Astrocyte (in vitro differentiated cells and primary cell): Measurements from ENCODE around the gene IFI27L1.

Experiments
- EZH2 ChIP-seq: IDR thresholded peaks from 2 replicates; pipeline ENCODE4 v1.6.1; 2012; ENCODE audit warnings: mild to moderate bottlenecking, low read length, inconsistent platforms; ENCODE audit not compliant: insufficient read depth
- TF ChIP-seq, protein P1 (sequence below): IDR thresholded peaks from 2 replicates; pipeline ENCODE4 v1.5.1; 2011; ENCODE audit warnings: low read depth, mild to moderate bottlenecking, inconsistent platforms, low read length, moderate library complexity; ENCODE audit not compliant: insufficient read depth

GRCh38 chr14:94124582-94125377 is 43.7 kb downstream of the IFI27L1 start:
- TF ChIP-seq, protein P1, sequence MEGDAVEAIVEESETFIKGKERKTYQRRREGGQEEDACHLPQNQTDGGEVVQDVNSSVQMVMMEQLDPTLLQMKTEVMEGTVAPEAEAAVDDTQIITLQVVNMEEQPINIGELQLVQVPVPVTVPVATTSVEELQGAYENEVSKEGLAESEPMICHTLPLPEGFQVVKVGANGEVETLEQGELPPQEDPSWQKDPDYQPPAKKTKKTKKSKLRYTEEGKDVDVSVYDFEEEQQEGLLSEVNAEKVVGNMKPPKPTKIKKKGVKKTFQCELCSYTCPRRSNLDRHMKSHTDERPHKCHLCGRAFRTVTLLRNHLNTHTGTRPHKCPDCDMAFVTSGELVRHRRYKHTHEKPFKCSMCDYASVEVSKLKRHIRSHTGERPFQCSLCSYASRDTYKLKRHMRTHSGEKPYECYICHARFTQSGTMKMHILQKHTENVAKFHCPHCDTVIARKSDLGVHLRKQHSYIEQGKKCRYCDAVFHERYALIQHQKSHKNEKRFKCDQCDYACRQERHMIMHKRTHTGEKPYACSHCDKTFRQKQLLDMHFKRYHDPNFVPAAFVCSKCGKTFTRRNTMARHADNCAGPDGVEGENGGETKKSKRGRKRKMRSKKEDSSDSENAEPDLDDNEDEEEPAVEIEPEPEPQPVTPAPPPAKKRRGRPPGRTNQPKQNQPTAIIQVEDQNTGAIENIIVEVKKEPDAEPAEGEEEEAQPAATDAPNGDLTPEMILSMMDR = no peak
- TF ChIP-seq EZH2 = no peak
